ENCODE measurements around the gene STPG3.

STPG3 gene

GRCh38 chr9:137222190-137223077 is 28.7 kb upstream of the STPG3 start, which contains the start of gene RNF208:
Gene RNF208, minus strand, starts transcription at chr9:137222240. Its CDS starts 1,028 bp downstream, at chr9:137221212.
- peak; percentile 44 for DNase-seq

- DNase-seq, result peak; percentile 99
Observed at GRCh38 chr9:137223078-137223970, 27.8 kb upstream of the STPG3 start.

- DNase-seq, result peak; percentile 36
Observed at GRCh38 chr9:137224830-137225694, 26.0 kb upstream of the STPG3 start, which contains the start of gene CYSRT1. Gene CYSRT1, plus strand, starts transcription at chr9:137225174. Its CDS starts 448 bp downstream, at chr9:137225622.

GRCh38 chr9:137225699-137226331 is 25.3 kb upstream of the STPG3 start:
- DNase-seq, result no peak

GRCh38 chr9:137226338-137227053 is 24.6 kb upstream of the STPG3 start:
- no peak for DNase-seq

- DNase-seq, result peak; percentile 89
Observed at GRCh38 chr9:137227054-137227852, 23.8 kb upstream of the STPG3 start, which contains the start of gene RNF224. Gene RNF224, plus strand, starts transcription at chr9:137227502. Its CDS starts 834 bp downstream, at chr9:137228336.

- no peak for DNase-seq
Observed at GRCh38 chr9:137227853-137228505, 23.1 kb upstream of the STPG3 start.

GRCh38 chr9:137228506-137228967 is 22.5 kb upstream of the STPG3 start:
- DNase-seq, result no peak

- no peak for DNase-seq
Observed at GRCh38 chr9:137228968-137229896, 21.9 kb upstream of the STPG3 start.

- no peak for DNase-seq
Observed at GRCh38 chr9:137229903-137230704, 21.0 kb upstream of the STPG3 start.

- DNase-seq, result no peak
Observed at GRCh38 chr9:137230705-137231371, 20.2 kb upstream of the STPG3 start, which contains the start of gene SLC34A3. Gene SLC34A3, plus strand, starts transcription at chr9:137230901. Its CDS starts 802 bp downstream, at chr9:137231703.

- DNase-seq, result no peak
Observed at GRCh38 chr9:137231372-137232039, 19.6 kb upstream of the STPG3 start.

GRCh38 chr9:137232101-137232500 is 19.0 kb upstream of the STPG3 start:
- DNase-seq, result no peak

GRCh38 chr9:137232510-137232909 is 18.6 kb upstream of the STPG3 start:
- DNase-seq, result no peak

- no peak for DNase-seq
Observed at GRCh38 chr9:137233143-137233980, 17.7 kb upstream of the STPG3 start.
